Stimulated activated CD8-positive, alpha-beta memory T cell treated with anti-CD3 and anti-CD28 coated beads, Interleukin-2, amount 100 ng/mL, for 1 hour (primary cell): ENCODE data around the gene PDE9A.

Experiments
- DNase-seq, 2 donors: peaks; one replicate each; pipeline ENCODE4 v3.0.0-alpha.2; 2020; ENCODE audit warnings: low read depth in 2 of 2

Gene PDE9A

GRCh38 chr21:42735061-42735460 lies 81.6 kb downstream of the PDE9A start:
- DNase-seq, result no peak

DNA sequence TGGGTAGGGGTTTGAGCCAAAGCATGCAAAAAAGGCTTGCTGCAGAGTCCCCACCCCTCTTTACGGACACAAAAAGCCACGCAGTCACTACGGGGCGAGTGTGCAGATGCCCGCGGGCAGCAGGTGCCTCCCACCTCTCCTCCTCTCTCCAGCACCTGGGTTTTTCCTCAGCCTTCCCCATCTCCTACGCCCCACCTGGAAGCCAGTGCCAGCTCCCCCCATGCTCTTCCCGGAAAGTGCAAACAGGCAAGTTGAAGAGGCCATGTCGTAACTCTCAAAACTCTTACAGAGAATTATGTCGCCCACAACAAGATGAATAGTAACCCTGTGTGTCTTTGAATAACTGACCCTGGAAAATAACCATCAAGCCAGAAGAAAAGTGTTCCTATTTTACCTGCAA lies 82.5 kb downstream of the PDE9A start:
- no peak for DNase-seq

DNA sequence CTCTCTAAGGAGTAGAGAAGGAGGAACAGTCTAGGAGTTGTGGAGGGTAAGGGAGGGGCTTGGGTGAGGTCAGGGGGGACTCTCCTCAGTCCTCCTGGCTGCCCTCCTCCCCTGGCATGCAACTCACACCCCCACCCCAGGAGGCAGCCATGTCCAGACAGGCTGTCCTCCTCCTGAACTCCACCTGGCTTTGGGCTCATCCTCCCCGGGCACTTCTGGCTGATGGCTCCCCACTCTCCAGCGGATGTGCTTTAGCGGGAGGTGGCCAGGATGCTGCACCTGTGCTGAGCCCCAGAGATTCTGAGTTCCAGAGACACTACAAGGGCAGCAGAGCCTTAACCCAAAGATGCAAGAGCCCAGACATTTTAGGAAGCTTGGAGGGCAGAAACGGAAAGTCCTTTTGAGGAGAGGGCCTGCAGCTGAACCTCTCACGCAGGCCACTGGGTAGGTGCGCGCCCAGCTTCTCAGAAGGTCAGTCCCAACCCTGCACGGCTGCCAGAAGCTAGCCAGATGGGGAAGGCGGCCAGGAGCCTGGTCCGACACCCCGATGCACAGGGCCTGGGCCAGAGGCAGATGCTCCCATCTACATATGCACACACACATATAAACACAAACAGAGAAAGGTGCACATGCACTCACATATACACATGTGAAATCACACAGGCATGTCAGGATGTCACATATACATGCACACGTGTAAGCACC lies 83.4 kb downstream of the PDE9A start:
- DNase-seq, result no peak

GRCh38 chr21:42737951-42738590 lies 84.7 kb downstream of the PDE9A start:
- no peak for DNase-seq

DNA sequence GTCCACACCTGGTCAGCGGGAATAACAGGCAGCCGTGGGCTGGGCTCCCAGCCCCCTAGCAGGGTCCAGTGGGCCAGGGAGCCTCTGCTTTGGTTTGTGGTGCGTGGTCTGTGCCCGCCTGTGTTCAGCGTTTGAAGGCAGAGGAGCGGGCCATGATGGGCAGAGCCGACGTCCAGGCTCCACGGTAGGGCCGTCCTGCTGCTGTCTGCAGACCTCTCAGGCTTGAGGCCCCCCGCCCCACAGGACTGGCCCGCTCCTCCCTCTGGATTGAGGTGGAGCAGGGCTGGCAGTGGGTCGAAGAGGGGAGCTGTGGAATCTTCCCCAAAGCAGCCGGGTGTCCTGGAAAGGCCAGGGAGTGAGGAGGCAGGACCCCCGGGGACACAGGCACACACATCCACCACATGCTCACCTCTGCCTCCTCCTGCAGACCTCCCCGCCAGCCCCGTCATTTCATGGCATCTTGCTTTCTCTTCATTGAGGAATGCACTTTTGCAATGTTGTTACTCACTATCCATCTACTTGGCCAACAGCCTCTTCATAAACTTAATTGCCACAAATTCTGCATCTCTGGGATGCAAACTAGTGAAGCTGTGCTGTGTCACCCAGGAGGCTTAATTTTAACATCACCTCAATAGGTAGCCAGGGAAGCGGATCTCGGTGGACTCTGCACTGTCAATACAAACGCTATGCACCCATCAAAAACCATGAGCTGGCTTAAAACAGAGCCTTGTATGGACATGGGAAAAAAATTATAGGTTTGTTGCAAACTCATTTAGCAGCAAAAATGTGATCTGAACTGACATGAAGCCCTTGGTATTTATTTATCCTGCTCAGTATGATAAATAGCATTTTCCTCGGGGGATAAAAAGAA lies 85.9 kb downstream of the PDE9A start:
- DNase-seq, result no peak

DNA sequence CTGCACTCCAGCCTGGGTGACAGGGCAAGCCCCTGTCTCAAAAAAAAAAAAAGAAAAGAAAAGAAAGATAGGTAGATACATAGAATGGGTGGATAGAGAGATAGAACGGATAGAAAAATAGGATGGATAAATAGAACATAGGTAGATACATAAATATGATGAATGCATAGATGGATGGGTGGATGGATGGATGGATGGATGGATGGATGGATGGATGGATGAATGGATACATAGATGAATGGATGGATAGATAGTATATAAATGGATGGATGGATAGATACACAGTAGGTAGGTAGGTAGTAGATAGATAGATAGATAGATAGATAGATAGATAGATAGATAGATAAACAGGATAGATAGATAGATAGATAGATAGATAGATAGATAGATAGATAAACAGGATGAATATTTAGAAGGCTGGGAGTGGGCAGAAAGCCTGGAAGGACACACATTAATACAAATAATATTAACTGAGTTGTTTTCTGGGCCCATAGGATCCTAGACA lies 87.0 kb downstream of the PDE9A start:
- DNase-seq, result no peak

- DNase-seq, result no peak
Measured at GRCh38 chr21:42741066-42741465, 87.6 kb downstream of the PDE9A start.

- DNase-seq, result no peak
Measured at GRCh38 chr21:42744520-42745445, 91.4 kb downstream of the PDE9A start.

DNA sequence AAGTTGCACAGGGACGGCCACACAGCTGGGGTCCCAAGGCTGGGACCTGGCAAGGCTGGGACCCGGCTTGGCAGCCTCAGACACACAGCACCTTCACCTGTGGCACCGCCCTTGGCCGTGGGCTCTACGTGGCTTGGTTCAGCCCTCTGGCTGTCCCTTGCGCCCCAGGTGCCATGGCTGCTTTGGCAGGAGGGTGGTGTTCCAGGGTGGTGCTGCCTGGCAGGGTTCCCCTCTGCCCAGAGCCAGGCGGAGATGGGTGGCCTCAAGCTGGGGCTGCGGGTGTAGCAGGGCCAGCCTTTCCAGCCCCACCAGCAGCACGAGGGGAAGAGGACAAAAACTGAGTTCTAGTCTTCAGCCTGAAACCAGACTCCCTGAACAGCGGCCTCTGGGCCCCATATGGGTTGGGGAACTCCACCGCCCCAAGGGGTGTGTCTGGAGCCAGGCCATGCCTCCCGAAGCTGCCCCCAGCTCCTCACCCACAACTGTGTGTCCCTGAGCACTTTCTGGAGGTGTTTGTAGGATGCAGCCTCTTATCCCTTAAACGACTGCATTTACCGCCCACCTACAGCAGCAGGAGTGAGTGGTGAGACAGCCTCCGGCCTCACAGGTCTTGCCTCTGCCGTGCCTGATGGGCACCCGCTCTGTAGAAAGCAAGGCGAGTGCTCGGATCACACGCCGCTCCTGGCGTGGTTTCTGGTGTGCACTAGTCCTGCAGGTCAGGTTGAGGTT lies 92.3 kb downstream of the PDE9A start:
- DNase-seq, result no peak

DNA sequence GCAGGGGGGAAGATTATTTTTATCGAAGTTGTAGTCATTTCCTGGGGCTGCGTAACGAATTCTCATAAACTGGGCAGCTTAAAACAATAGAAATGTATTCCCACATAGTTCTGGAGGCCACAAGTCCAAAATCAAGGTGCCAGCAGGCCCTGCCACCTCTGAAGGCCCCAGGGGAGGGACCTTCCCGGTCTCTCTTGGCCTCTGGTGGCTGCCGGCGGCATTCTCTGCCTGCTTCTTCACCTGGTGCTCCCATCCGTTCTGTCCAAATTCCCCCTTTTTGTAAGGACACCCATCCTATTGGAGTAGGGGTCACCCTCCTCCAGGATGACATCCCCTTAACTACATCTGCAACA lies 92.8 kb downstream of the PDE9A start:
- no peak for DNase-seq

DNA sequence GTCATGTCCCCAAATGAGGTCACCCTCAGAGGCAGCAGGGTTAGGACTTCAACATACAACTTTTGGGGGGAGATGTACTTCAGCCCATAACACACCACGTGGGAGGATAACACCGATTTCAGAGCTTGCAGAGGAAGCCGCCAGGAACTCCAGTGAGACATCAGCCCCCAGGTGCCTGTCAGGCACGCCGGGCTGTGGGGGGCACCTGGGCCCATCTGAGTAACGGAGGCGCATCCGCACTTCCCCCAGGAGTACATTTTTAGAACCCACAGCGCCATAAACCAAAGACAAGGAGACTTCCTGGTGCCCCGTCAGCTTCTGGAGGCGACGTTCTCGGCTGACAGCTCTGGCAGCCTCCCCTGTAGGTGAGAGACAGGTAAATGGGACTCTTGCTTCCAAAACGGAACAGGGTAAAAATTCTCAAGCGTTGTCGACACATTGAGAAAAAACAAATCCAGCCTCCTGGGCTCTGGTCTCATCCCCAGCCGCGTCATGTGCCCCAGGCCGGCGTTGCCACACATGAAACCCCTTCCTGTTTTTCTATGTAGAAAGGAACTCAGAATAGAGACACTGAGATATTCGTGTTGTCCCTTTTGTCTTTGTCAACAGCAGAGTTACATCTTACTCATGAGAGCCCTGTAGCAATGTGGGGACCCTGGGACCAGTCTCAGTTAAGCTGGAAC lies 93.3 kb downstream of the PDE9A start:
- DNase-seq, result peak; percentile 8 to 10

- no peak for DNase-seq
Measured at GRCh38 chr21:42747276-42747701, 93.9 kb downstream of the PDE9A start.

- DNase-seq, result no peak
Measured at GRCh38 chr21:42747746-42748351, 94.4 kb downstream of the PDE9A start.

GRCh38 chr21:42748620-42749176 lies 95.3 kb downstream of the PDE9A start:
- DNase-seq, result no peak

GRCh38 chr21:42750737-42751530 lies 97.5 kb downstream of the PDE9A start:
- no peak for DNase-seq

- no peak for DNase-seq
Measured at GRCh38 chr21:42751866-42752265, 98.4 kb downstream of the PDE9A start.

- no peak for DNase-seq
Measured at GRCh38 chr21:42753804-42754203, 100.4 kb downstream of the PDE9A start.

GRCh38 chr21:42754270-42754933 lies 101.0 kb downstream of the PDE9A start:
- DNase-seq, result no peak
